NCI-H1694 treated with DMSO at 0.1 percent for 48 hours (cell line): ENCODE measurements around the gene FN1.

Experiments
- DNase-seq: peaks from one replicate; lab custom pipeline; 2025; lab: John Stamatoyannopoulos, UW

FN1 gene

DNA sequence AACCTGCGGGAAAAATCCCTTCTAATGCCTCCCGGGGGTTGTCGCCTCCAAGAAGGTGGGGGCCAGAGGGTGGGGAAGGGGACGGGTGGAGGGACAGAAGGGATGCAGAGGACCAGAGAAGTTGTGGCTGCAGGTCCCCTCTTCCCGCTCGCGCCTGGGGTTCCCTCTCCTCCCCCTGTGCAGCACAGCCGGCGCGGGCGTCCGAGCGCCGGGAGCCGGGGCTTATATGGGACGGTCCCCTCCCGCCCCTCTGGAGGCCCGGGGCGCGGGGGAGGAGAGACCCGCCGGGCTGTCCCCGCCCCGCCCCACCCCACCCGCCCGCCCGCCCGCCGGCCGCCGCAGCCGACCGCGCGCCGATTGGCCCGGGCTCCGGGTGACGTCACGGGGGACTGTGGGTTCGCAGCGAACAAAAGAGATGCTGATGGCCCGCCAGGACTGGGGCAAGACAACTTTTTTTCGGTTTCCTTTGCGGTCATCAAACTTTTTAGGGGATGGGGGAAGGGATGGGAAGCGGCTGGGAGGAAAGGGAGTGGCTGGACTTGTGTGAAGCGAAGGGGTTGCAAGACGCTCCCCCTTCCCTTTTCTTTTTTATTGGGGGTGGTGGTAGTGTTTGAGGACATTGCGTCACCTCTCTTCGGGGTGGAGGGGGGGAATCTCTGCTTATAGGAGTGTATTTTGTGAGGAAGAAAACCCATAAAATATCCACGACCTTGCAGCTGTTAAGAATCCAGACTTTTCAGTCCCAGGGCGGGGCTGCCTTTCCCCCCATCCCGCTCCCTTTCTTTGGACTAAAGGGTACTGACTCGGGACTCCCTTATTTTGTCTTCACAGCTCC is at the start of gene FN1:
TSS of gene FN1 (minus strand) at position 199 of the 835 bp plus-strand sequence. CDS start 266 bp downstream, outside the sequence.
- peak; percentile 18 for DNase-seq

DNA sequence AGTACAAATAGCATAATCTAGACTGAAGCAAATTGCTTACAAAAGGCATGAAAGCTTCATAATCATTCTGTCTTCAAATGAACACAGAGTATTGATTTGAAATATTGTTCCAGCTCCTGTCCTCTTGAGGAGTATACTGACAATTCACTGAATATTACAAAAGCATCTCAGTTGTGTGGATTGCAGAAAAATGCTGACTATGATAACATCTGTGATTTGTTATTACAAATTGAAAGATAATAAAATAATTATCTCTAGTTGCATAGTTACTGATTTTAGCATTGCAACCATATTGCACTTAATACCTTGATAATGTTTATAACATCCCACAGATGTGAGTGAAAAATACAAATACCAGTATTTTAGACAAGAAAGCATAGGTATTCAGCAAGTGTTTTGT is 49.2 kb upstream of the FN1 start:
- no peak for DNase-seq

- no peak for DNase-seq
Measured at GRCh38 chr2:215484570-215484969, 48.7 kb upstream of the FN1 start.

GRCh38 chr2:215483431-215483830 is 47.6 kb upstream of the FN1 start:
- DNase-seq: no peak

- DNase-seq: no peak
Measured at GRCh38 chr2:215479536-215480240, 43.8 kb upstream of the FN1 start.

GRCh38 chr2:215479121-215479520 is 43.3 kb upstream of the FN1 start:
- no peak for DNase-seq

- no peak for DNase-seq
Measured at GRCh38 chr2:215476424-215476823, 40.6 kb upstream of the FN1 start.

DNA sequence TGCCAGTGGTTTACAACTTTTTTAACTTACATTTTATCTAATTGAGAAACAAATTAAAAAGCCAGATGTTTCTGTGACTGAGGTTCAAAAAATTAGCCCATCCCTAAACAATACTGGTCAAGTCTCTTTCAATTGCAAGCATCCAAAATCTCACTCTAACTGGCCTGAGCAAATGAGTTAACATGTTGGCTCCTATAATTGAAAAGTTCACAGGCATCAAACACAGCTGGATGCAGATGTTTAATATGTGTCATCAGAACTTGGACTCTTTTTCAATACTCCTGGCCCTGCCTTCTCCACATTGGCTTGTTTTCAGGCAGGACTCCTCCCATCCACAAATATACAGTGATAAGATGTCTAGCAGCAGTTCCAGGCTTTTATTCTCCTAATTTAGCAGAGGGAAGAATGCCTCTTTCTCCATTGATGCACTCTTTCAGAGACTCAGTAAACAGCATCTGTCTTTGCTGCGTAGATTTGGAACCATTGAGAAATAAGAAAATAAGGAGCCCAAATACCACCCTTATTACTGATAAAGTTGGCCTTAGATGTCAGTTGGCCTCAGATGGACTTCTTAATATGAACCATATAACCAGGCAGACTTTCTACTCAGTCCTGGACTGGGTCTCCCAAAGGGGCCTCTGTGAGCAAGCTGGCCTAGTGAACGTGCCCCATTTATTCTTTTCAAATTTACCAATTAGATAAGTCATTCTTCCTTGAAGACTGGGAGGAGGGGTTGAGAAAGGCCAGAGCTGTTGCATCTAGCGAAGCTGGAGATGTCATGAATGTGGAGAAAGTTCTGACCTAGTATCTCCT is 30.4 kb upstream of the FN1 start:
- DNase-seq: no peak

- no peak for DNase-seq
Measured at GRCh38 chr2:215465256-215465655, 29.4 kb upstream of the FN1 start.

DNA sequence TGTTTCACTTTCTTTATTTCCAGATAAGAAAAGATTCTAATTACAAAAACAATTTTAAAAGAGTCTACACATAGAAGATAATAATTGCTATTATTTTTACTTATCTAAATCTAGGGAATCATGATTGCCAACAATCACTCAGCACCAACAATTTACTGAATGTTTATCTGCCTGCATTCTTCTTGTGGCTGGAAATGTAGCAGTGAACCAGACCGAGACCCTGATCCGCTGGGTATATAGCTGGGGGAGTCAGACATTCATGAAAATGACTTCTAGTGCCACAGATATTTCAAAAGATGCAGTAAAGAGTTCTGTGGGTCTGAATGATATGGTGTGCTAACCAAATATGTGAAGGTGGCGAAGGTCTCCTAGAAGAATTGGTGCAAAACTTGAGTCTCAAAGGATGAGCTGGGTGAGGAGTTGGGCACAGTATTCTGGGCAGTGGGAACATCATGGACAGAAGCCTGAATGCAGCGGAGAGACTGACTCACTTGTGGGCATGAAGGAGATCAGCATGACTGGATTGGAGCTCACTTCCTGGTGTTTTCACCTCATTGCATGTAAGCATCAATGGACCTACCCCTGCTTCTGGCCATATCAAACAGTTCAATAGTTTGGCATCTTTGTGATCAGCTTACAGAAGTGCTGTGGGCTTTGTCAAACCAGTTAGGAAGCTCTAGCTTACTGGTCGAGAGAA is 26.1 kb upstream of the FN1 start:
- no peak for DNase-seq

DNA sequence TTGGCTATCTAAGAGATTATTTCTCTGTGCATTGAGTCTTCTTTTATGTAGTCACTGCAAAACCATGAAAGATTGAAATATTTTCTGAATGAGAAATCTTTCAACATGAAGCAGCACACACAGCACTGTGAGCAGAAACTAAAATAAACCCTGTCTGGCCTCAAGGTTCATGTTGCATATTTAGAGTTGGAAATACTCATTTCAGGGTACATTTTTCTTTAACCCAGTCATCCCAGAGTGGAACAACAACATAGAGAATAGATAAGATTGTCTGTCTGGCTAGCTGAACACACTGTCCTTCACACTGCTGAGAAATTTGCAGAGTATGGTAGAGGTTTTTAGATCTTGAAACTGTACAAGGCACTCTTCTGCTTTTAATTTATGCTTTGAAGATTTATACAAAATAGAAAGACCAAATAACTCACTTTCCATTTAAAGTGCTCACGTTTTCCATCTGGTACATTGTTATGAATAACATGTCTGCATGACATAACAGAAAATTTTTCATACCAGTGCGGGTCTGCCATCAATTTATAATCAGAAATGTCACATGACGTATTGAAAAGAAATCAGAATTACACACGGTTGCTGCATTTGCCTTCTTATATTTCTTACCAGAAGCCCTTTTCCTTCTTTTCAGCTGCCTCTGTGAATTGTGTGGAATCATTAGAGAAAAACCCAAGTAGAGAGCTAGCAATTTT is 25.0 kb upstream of the FN1 start:
- no peak for DNase-seq

DNA sequence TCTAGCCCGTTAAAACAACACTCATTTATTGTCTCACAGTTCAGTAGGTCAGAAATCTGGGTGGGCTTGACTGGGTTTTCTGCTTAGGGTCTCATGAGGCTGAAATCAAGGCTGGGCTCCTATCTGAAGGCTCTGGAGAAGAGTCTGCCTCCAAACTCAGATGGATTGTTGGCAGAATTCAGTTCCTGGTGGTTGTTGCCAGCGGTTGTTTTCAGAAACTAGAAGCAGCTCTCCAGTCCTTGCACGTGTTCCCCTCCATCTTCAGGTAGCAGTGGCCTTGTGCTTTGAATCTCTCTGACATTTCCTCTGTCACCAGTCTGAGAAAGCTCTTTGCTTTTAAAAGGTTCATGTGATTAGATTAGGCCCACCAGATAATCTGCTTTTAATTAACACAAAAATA is 20.1 kb upstream of the FN1 start:
- DNase-seq: no peak

DNA sequence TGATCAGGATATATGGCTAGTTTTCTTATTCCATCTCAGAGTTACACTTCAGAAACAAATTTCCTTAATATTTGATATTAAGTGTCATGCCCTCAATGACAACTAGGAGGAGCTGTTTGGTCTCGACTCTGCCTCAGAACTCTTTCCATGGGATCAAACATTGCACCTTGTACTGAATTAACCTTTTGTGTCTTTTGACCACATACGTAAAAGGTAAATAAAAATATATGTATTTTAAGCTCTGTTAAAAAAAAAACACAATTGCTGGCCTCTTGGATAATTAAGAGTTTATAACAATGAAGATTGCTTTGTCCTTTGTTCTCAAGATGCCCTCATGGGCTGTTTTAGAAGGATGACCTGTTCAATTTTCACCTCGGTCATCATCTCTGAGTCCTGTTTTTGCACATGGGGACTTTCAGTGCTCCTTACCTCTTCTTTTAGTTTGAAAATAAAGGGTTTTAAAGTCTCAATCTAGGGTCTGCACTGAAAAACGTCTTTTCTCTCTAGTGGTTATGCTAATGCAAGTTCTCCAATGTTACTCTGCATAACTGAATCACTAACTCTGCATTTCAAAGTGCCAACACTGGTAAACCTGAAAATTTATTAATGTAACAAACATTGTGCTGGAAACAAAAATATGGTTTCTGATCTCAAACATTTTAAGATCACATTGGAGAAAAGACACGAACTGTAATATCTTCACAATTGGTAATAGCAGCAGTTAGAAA is 18.8 kb upstream of the FN1 start:
- DNase-seq: peak; percentile 63

- DNase-seq: no peak
Measured at GRCh38 chr2:215452725-215453124, 16.9 kb upstream of the FN1 start.

DNA sequence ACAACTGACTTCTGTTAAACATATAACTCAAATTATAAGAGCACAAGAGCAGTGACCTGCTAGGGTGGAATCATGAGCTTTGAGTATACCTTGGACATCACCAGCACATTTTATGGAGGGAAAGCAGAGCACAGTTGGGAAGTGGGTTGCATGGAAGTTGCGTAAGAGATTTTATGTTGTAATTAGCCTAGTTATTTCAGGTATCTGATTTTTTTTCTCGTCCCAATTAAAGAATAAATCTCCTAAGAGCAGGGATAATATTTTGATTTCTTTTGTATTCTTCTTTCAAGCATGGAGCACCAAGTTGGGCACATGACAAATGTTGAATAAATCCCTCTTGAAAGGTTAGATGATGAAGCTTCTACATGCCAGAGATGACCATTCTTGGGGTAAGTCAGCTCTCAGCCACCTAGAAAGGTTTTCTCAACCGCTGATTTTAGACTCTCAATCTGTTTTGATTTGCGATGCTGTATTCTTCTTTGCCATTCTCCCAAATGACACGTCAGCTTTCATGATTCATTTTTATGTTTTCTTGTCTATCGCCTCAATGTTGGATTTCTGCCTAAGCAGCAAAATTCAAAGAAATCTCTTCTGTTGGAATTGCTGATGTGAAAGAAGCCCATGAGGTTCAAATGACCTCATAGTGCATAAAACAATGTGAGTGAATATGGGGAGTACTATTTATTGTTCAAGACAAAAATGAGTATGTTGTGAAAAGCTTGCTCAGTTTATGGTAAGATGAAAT is 15.3 kb upstream of the FN1 start:
- no peak for DNase-seq

GRCh38 chr2:215450188-215451011 is 14.5 kb upstream of the FN1 start:
- DNase-seq: no peak

DNA sequence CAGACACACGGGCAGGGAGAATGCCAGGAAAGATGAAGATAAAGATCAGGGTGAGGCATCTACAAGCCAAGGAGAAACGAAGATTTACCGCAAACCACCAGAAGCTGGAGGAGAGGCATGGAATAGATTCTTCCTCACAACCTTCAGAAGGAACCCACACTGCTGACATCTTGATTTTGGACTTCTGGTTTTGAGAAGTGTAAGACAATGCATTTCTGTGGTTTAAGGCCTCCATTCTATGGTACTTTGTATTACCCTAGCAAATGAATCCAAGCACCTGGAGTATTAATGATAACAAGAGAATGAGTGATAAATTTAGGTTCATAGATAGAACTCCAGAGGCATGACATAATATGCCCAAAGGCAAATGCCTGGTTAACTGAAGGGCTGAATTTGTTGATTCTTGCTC is 11.8 kb upstream of the FN1 start:
- no peak for DNase-seq

GRCh38 chr2:215447056-215447455 is 11.2 kb upstream of the FN1 start:
- no peak for DNase-seq

- DNase-seq: no peak
Measured at GRCh38 chr2:215442401-215442787, 6.5 kb upstream of the FN1 start.
